GM19043 (cell line): ENCODE measurements around the gene ANKLE1.
A peak's percentile ranks its signal among the peaks of the same experiment; 100 is the strongest.
"Not testable (repeated sequence)": the region's sequence is repeated elsewhere in the genome, so short reads cannot be mapped to it uniquely, and the experiment has no call there.

Source experiments
- ATAC-seq: cut with Tn5 transposase; IDR thresholded peaks from one replicate; pipeline ENCODE4 v1.9.1; 2021; ENCODE audit warnings: low read depth; ENCODE audit not compliant: unreplicated experiment

ANKLE1 gene

GRCh38 chr19:17246681-17247425 is 34.8 kb upstream of the ANKLE1 start:
- ATAC-seq: no peak

- ATAC-seq: no peak
Measured at GRCh38 chr19:17248011-17248776, 33.5 kb upstream of the ANKLE1 start.

- no peak for ATAC-seq
Measured at GRCh38 chr19:17249887-17250548, 31.7 kb upstream of the ANKLE1 start.

GRCh38 chr19:17254636-17255035 is 27.1 kb upstream of the ANKLE1 start:
- ATAC-seq: no peak

DNA sequence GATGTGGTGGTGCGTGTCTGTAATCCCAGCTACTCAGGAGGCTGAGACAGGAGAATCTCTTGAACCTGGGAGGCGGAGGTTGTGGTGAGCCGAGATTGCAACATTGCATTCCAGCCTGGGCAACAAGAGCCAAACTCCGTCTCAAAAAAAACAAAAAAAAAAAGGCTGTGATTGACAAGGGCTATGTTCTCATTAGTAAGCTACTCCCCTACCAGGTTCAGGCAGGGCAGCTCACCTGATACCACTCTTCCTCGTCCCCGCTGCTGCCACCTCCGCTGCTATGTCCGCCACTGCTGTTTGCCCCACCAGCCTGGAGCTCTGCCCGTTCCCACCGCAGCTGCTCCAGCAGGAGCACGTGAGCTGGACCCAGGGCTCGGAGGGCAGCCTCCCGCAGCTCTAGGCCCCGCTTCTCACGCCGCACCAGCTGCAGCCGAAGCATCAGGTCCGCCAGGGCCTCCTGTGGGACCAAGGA is 26.5 kb upstream of the ANKLE1 start:
- no peak for ATAC-seq

DNA sequence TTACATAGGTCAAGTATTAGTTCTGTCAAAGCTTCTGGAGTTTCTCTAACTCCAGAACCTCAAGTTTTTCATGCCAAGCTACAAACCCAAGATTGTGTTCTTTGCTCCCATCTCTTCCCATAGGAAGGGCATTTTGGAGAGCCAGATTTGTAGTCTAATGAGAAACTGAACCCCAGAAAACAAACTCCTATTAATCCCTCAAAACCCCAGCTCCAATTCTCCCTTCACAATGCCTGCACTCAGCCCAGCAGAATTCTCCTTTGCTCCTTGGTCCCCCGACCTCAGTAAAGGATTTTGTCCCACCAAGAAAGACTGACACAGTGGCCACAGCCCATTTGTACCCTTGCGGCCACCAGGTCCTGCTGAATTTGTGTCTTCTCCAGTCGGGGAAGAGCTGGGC is 25.6 kb upstream of the ANKLE1 start:
- no peak for ATAC-seq

DNA sequence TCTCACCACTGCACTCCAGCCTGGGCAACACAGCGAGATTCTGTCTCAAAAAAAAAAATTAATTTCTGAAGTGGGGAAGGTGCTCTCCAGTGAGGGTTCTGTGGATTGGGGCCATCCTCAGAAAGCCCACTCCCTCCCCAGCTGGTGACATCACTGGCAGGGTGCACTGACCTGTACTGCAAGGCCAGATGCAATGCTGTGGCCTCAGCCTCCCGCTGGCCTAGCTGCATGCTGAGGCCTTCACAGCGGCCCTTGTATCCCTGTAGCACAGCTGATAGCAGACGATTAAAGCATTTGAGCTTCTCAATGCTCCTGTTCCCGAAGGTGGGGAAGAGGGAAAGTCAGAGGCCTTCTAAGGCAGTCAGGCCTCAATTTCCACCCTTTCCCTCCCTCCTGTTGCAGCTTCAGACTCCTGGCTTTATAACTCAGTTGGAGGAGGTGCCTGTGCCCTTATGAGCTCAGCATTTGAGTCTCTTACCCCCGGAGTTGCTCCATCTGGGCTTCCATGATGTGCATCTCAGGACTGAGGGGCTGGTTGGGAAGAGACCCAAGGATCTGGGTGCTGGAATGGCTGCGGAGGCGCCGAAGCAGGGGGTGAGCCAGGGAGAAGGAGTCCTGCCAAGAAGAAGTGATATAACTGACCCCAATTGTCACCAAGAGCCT is 22.5 kb upstream of the ANKLE1 start:
- no peak for ATAC-seq

- no peak for ATAC-seq
Measured at GRCh38 chr19:17259934-17260333, 21.8 kb upstream of the ANKLE1 start.

DNA sequence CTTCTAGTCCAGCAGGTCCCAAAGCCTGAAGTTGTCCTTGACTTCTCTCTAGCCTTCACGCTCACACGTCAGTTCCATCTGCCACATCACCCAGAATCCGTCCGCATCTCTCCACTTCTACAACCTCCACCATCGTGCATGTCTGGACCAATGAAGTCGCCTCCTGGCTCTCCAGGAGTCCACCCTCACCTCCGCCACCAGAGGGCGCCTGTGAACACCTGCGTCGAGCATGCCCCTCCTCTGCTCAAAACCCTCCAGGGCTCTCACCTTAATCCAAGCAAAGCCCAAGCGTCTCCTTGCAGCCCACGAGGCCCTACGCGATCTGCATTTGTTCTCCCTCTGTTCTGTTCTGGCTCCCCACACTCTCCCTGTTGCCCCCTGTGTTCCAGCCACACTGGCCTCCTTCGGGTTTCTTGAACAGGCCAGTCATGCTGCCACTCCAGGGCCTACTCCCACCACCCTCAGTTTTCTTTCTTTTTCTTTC is 20.8 kb upstream of the ANKLE1 start:
- ATAC-seq: no peak

- no peak for ATAC-seq
Measured at GRCh38 chr19:17262557-17262956, 19.1 kb upstream of the ANKLE1 start.

GRCh38 chr19:17263712-17264640 is 17.7 kb upstream of the ANKLE1 start:
- ATAC-seq: no peak

DNA sequence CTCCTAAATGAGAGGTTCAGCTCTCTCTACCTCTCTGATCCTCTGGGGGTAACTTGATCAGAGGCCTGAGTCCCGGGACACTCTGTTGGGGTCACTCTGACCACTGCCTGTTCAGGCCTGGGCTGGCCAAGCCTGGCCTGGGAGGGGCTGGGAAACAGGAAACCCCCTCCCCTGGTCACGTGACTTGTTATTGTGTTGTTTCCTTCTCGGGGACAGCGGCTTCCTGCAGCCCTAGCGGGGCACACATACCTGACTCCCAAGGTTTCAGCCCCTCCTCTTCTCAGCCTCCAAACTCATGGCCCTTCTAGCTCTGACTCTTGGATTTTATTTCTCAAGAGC is 17.1 kb upstream of the ANKLE1 start, which contains the start of gene USHBP1:
USHBP1 (minus strand) TSS at position 105 of the 339 bp plus-strand sequence. CDS start 446 bp downstream, outside the sequence.
- no peak for ATAC-seq

DNA sequence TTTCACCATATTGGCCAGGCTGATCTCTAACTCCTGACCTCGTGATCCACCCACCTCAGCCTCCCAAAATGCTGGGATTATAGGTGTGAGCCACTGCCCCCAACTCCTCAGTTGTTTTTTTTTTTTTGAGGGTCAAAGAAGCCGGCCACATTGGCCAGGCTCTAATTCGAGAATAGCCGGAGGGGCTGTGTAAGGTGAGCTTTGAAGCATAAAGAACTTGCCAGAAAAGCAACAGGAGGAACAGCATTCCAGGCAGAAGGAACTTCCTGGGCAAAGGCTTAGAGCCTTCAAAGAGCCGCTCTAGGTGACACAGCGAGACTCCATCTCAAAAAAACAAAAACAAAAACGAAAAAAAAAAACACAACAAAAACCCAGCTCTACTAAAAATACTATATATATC is 15.7 kb upstream of the ANKLE1 start:
- ATAC-seq: no peak

DNA sequence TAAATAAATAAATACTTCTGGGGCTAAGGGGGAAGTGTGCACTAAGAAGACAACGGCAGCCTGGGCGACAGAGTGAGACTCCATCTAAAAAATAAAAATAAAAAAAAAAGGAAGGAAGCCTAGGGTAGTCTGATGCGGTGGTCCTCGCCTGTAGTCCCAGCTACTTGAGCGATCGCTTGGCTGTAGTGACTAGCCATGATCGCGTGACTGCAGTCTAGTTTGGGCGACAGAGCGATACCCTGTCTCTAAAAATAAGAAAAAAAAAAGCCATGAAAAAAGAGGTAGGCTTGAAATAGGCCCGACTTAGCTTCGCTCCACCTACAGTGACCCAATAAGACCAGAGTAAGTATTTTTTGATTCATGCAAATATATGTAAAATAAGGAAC is 15.1 kb upstream of the ANKLE1 start:
- peak; percentile 12 for ATAC-seq

DNA sequence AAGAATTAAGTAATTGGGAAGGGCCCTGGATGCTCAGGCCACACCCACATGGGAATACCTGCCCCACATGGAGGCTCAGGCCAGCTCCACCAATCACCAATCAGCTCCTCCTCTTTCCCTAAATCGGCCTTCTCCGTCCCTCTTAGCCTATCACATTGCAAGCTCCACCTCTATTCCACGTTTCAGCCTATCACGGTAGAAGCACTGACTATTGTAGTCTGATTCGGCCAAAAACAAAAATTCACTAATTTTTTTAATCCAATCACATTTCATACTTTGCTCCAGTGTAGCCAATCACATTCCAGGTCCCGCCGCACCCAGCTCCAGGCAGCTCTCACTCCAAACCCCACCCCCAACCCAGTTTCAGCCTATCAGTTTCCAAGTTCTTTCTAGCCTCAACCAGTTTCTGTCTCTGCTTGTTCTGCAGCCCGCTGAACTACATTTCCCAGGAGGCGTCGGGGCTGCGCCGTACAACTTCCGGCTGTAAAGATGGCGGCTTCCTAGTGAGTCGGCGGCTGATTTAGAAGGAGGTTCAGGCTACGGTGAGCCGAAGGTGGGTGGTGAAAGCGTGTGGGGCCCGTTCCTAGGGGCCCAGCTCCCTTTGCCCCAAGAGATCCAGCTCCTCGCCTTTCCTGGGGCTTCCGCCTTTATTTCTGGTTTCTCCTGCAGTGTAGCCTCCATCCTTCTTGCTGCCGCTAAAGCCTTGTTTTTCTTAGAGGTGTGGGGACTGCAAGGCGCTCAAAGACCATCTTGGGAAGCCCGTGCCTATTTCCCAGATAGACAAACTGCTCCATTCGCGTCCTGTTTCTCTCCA is 14.5 kb upstream of the ANKLE1 start, which contains the start of gene BABAM1:
BABAM1 (plus strand) TSS at position 469 of the 814 bp plus-strand sequence. CDS start 1,364 bp downstream, outside the sequence.
- peak; percentile 86 for ATAC-seq

- ATAC-seq: no peak
Measured at GRCh38 chr19:17268754-17269153, 12.9 kb upstream of the ANKLE1 start.

DNA sequence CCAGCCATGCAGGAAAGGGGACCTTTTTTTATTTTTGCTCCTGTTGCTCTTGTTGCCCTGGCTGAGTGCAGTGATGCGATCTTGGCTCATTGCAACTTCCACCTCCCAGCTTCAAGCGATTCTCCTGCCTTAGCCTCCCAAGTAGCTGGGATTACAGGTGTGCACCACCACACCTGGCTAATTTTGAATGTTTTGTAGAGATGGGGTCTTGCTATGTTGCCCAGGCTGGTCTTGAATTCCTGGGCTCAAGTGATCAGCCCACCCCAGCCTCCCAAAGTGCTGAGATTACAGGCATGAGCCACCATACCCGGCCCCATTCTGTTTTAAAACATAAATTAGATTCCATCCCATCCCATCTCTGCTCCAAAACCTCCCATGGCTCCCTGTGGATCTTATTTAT is 6.8 kb upstream of the ANKLE1 start:
- not testable (repeated sequence) for ATAC-seq

GRCh38 chr19:17275441-17276175 is 6.1 kb upstream of the ANKLE1 start:
- ATAC-seq: no peak
